Activated CD4-positive, alpha-beta T cell treated with anti-CD3 and anti-CD28 coated beads, Interleukin-2, amount 10 ng/mL, durations not matched to agents 24 days and 14 days (primary cell): ENCODE data around the gene TMEM176A. TPM values are rescaled to one million over a fixed set of nuclear protein-coding genes. Genes with fewer than 3 reads are reported as not detected.
A peak's percentile ranks its signal among the peaks of the same experiment; 100 is the strongest.

Source experiments
- DNase-seq: peaks from one replicate; pipeline ENCODE4 v3.0.0; 2022
- H3K27ac Mint-ChIP-seq: one replicate; pipeline ENCODE4 v1.8.0; 2022; ENCODE audit warnings: mild to moderate bottlenecking, mixed read lengths
- H3K27me3 Mint-ChIP-seq: one replicate; pipeline ENCODE4 v1.8.0; 2022; ENCODE audit warnings: mixed read lengths
- H3K36me3 Mint-ChIP-seq: one replicate; pipeline ENCODE4 v1.8.0; 2022; ENCODE audit warnings: low read depth, mild to moderate bottlenecking, mixed read lengths
- H3K4me1 Mint-ChIP-seq: one replicate; pipeline ENCODE4 v1.8.0; 2021; ENCODE audit warnings: mixed read lengths
- H3K4me3 Mint-ChIP-seq: one replicate; pipeline ENCODE4 v1.8.0; 2022; ENCODE audit warnings: mild to moderate bottlenecking, moderate library complexity, mixed read lengths
- H3K9me3 Mint-ChIP-seq: one replicate; pipeline ENCODE4 v1.8.0; 2021; ENCODE audit warnings: mixed read lengths
- intact Hi-C: fragments of 100-400 bp; cut with micrococcal nuclease; formaldehyde crosslinking; loops from one replicate; pipeline ENCODE4 v1.15.1; 2023
- total RNA-seq: library from RNA; stranded (reverse); gene quantifications from 2 replicates; pipeline ENCODE4 v1.2.3, GENCODE V29; 2022

Gene TMEM176A
- total RNA-seq, 1 donor from 2014 or later = not detected

- intact Hi-C loops = loop anchor here (5.0 kb wide), 1 partner anchor 208 kb away; no protein-coding TSS in a partner anchor
Observed at GRCh38 chr7:150778738-150779301, 21.7 kb upstream of the TMEM176A start.

GRCh38 chr7:150780292-150780691 is 20.3 kb upstream of the TMEM176A start:
- Mint-ChIP-seq H3K4me1 (no peaks in the 10 kb centered on the region), H3K4me3 (no peak overlapping the region), H3K36me3 (no peaks in the 10 kb centered on the region), H3K9me3 (no peaks in the 10 kb centered on the region), H3K27ac (no peak overlapping the region), H3K27me3 (peaks cover 34% of the 10 kb centered on the region)
- intact Hi-C loops = no loop called here
- DNase-seq = no peak

More at GRCh38 chr7:150778738-150779301, 21.7 kb upstream of the TMEM176A start:
- H3K27me3 Mint-ChIP-seq = peaks cover 32% of the 10 kb centered on the region
- peak; percentile 91 for DNase-seq
- peaks cover 3% of the 10 kb centered on the region for H3K36me3 Mint-ChIP-seq
- H3K9me3 Mint-ChIP-seq = peaks cover 5% of the 10 kb centered on the region
- no peak overlapping the region for H3K27ac Mint-ChIP-seq
- H3K4me3 Mint-ChIP-seq = no peak overlapping the region
- no peaks in the 10 kb centered on the region for H3K4me1 Mint-ChIP-seq

- intact Hi-C loops = no loop called here
- Mint-ChIP-seq H3K27me3 (peaks cover 37% of the 10 kb centered on the region), H3K4me3 (no peak overlapping the region), H3K9me3 (no peaks in the 10 kb centered on the region), H3K4me1 (peaks cover 7% of the 10 kb centered on the region), H3K36me3 (no peaks in the 10 kb centered on the region), H3K27ac (no peak overlapping the region)
- no peak for DNase-seq
Observed at GRCh38 chr7:150781103-150781502, 19.5 kb upstream of the TMEM176A start.

GRCh38 chr7:150781961-150782360 is 18.6 kb upstream of the TMEM176A start:
- DNase-seq = no peak
- intact Hi-C loops = no loop called here
- Mint-ChIP-seq H3K4me3 (no peak overlapping the region), H3K27ac (no peak overlapping the region), H3K4me1 (peaks cover 7% of the 10 kb centered on the region), H3K27me3 (peaks cover 35% of the 10 kb centered on the region), H3K9me3 (no peaks in the 10 kb centered on the region), H3K36me3 (no peaks in the 10 kb centered on the region)

GRCh38 chr7:150784120-150784736 is 16.3 kb upstream of the TMEM176A start:
- H3K27me3 Mint-ChIP-seq = peaks cover 33% of the 10 kb centered on the region
- no peak overlapping the region for H3K4me3 Mint-ChIP-seq
- H3K27ac Mint-ChIP-seq = no peak overlapping the region
- intact Hi-C loops = no loop called here
- no peaks in the 10 kb centered on the region for H3K9me3 Mint-ChIP-seq
- H3K36me3 Mint-ChIP-seq = no peaks in the 10 kb centered on the region
- no peak for DNase-seq
- peaks cover 10% of the 10 kb centered on the region for H3K4me1 Mint-ChIP-seq

- peaks cover 10% of the 10 kb centered on the region for H3K4me1 Mint-ChIP-seq
- intact Hi-C loops = no loop called here
- peaks cover 33% of the 10 kb centered on the region for H3K27me3 Mint-ChIP-seq
Observed at GRCh38 chr7:150784954-150785353, 15.6 kb upstream of the TMEM176A start.

GRCh38 chr7:150787321-150788281 is 13.0 kb upstream of the TMEM176A start:
- Mint-ChIP-seq H3K36me3 (no peaks in the 10 kb centered on the region), H3K9me3 (no peaks in the 10 kb centered on the region), H3K4me1 (peaks cover 10% of the 10 kb centered on the region), H3K27me3 (peaks cover 21% of the 10 kb centered on the region), H3K4me3 (no peak overlapping the region), H3K27ac (no peak overlapping the region)
- DNase-seq = no peak
- intact Hi-C loops = no loop called here

More at GRCh38 chr7:150784954-150785353, 15.6 kb upstream of the TMEM176A start:
- H3K27ac Mint-ChIP-seq = no peak overlapping the region
- H3K9me3 Mint-ChIP-seq = no peaks in the 10 kb centered on the region
- H3K36me3 Mint-ChIP-seq = no peaks in the 10 kb centered on the region
- no peak for DNase-seq
- no peak overlapping the region for H3K4me3 Mint-ChIP-seq

- intact Hi-C loops = no loop called here
- Mint-ChIP-seq H3K36me3 (no peaks in the 10 kb centered on the region), H3K27ac (no peak overlapping the region), H3K4me1 (peaks cover 10% of the 10 kb centered on the region), H3K9me3 (no peaks in the 10 kb centered on the region), H3K4me3 (no peak overlapping the region), H3K27me3 (peaks cover 21% of the 10 kb centered on the region)
- no peak for DNase-seq
Observed at GRCh38 chr7:150788474-150789269, 11.9 kb upstream of the TMEM176A start.

GRCh38 chr7:150790416-150791075 is 10.0 kb upstream of the TMEM176A start:
- Mint-ChIP-seq H3K4me3 (no peak overlapping the region), H3K9me3 (no peaks in the 10 kb centered on the region), H3K27ac (no peak overlapping the region), H3K27me3 (peaks cover 14% of the 10 kb centered on the region), H3K4me1 (peaks cover 9% of the 10 kb centered on the region), H3K36me3 (no peaks in the 10 kb centered on the region)
- no peak for DNase-seq
- intact Hi-C loops = no loop called here

GRCh38 chr7:150791304-150791703 is 9.3 kb upstream of the TMEM176A start:
- H3K4me3 Mint-ChIP-seq = no peak overlapping the region
- no peaks in the 10 kb centered on the region for H3K9me3 Mint-ChIP-seq
- no peaks in the 10 kb centered on the region for H3K36me3 Mint-ChIP-seq
- peaks cover 3% of the 10 kb centered on the region for H3K4me1 Mint-ChIP-seq
- no peak overlapping the region for H3K27ac Mint-ChIP-seq
- H3K27me3 Mint-ChIP-seq = peaks cover 13% of the 10 kb centered on the region
- DNase-seq = no peak
- intact Hi-C loops = no loop called here

- Mint-ChIP-seq H3K4me3 (no peak overlapping the region), H3K4me1 (peaks cover 3% of the 10 kb centered on the region), H3K27me3 (peaks cover 15% of the 10 kb centered on the region), H3K36me3 (no peaks in the 10 kb centered on the region), H3K27ac (no peak overlapping the region), H3K9me3 (no peaks in the 10 kb centered on the region)
- intact Hi-C loops = no loop called here
- no peak for DNase-seq
Observed at GRCh38 chr7:150791746-150792452, 8.7 kb upstream of the TMEM176A start.

GRCh38 chr7:150793569-150794238 is 6.9 kb upstream of the TMEM176A start:
- intact Hi-C loops = no loop called here
- no peaks in the 10 kb centered on the region for H3K9me3 Mint-ChIP-seq
- H3K27me3 Mint-ChIP-seq = peaks cover 24% of the 10 kb centered on the region
- no peak overlapping the region for H3K27ac Mint-ChIP-seq
- H3K4me1 Mint-ChIP-seq = no peaks in the 10 kb centered on the region
- H3K36me3 Mint-ChIP-seq = no peaks in the 10 kb centered on the region
- no peak for DNase-seq
- no peak overlapping the region for H3K4me3 Mint-ChIP-seq
